HEK293T (cell line): ENCODE measurements around the gene POFUT2.

ENCODE experiments used
- CTCF ChIA-PET: fragments of 350-600 bp; formaldehyde crosslinking; extraction: SDS; loops from one replicate; lab custom pipeline; 2021; ENCODE audit warnings: antibody characterized with exemption, inconsistent platforms; lab: Yijun Ruan, JAX
- POLR2A ChIA-PET: fragments of 350-600 bp; formaldehyde crosslinking; extraction: SDS; loops from one replicate; lab custom pipeline; 2020; ENCODE audit warnings: antibody characterized with exemption, inconsistent platforms; lab: Yijun Ruan, JAX
- DNase-seq: peaks from one replicate; pipeline ENCODE4 v3.0.0; 2012; ENCODE audit warnings: mixed read lengths; ENCODE audit errors: extremely low spot score
- ARNT ChIP-seq: fragments of 450-650 bp; IDR thresholded peaks from 2 replicates; pipeline ENCODE4 v1.6.1; 2017; ENCODE audit warnings: mild to moderate bottlenecking
- BHLHE40 ChIP-seq: fragments of 450-650 bp; IDR thresholded peaks from 2 replicates; pipeline ENCODE4 v1.6.1; 2016; ENCODE audit warnings: mild to moderate bottlenecking, moderate library complexity, borderline replicate concordance
- CTBP1 ChIP-seq: fragments of 450-650 bp; IDR thresholded peaks from 2 replicates; pipeline ENCODE4 v1.6.1; 2016; ENCODE audit warnings: borderline replicate concordance
- ELF4 ChIP-seq: fragments of 450-650 bp; IDR thresholded peaks from 2 replicates; pipeline ENCODE4 v1.6.1; 2017; ENCODE audit warnings: antibody characterized with exemption
- FOXA1 ChIP-seq: fragments of 450-650 bp; IDR thresholded peaks from 2 replicates; pipeline ENCODE4 v1.6.1; 2016; ENCODE audit warnings: mild to moderate bottlenecking
- FOXK2 ChIP-seq: fragments of 450-650 bp; IDR thresholded peaks from 2 replicates; pipeline ENCODE4 v1.6.1; 2016; ENCODE audit warnings: mild to moderate bottlenecking
- FOXM1 ChIP-seq: fragments of 450-650 bp; IDR thresholded peaks from 2 replicates; pipeline ENCODE4 v1.6.1; 2017; ENCODE audit warnings: mild to moderate bottlenecking, borderline replicate concordance
- HDGF ChIP-seq: fragments of 450-650 bp; IDR thresholded peaks from 2 replicates; pipeline ENCODE4 v1.6.1; 2017; ENCODE audit warnings: antibody characterized with exemption, borderline replicate concordance
- L3MBTL2 ChIP-seq: fragments of 450-650 bp; conservative IDR thresholded peaks from 2 replicates; pipeline ENCODE4 v1.6.1; 2016; ENCODE audit warnings: mild to moderate bottlenecking
- LEF1 ChIP-seq: fragments of 450-650 bp; IDR thresholded peaks from 2 replicates; pipeline ENCODE4 v1.6.1; 2017; ENCODE audit warnings: mild to moderate bottlenecking, borderline replicate concordance
- NFRKB ChIP-seq: fragments of 450-650 bp; IDR thresholded peaks from 2 replicates; pipeline ENCODE4 v1.6.1; 2016; ENCODE audit warnings: mild to moderate bottlenecking, moderate library complexity
- SP1 ChIP-seq: fragments of 450-650 bp; IDR thresholded peaks from 2 replicates; pipeline ENCODE4 v1.6.1; 2017
- SUZ12 ChIP-seq: fragments of 450-650 bp; IDR thresholded peaks from 2 replicates; pipeline ENCODE4 v1.6.1; 2016; ENCODE audit warnings: mild to moderate bottlenecking
- TARDBP ChIP-seq: fragments of 450-650 bp; IDR thresholded peaks from 2 replicates; pipeline ENCODE4 v1.6.1; 2016
- ZNF384 ChIP-seq: fragments of 450-650 bp; IDR thresholded peaks from 2 replicates; pipeline ENCODE4 v1.6.1; 2016
- TF ChIP-seq, protein P1 (sequence below): fragments of 450-650 bp; IDR thresholded peaks from 2 replicates; pipeline ENCODE4 v1.6.1; 2016

The POFUT2 gene

DNA sequence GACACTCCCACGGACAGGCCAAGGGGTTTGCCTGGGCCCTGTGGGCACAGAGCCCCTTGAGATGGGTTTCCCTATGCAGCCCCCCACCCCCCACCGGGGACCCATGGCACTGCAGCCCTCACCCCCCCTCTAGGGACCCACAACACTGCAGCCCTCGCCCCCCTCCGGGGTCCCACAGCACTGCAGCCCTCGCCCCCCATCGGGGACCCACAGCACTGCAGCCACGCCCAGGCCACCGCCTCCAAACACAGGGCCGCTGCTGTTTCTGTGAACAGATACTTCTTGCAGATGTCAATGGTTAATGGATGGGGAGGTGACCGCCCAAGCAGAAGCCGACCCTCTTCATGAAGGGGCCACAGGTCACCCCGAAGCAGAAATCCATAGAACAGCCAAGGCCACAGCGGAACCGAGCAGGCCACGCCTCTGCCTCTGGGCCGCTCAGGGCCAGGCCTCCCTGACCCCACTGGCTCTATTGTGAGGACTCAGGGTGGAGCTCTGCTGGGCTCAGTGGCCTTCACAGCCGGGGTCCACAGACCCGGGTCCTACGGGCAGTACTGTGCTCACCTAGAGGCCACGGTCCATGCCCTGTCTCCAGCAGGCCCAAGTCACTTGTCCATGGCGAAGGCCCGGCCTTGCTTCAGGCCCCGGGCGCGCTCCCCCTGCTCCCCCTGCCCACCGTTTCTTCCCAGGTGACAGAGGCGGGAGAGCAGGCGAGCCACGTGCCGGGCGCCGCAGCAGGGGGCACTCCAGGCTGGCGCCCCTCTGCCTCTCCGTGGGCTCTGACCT is 4.1 kb upstream of the POFUT2 start:
- DNase-seq = no peak
- POLR2A ChIA-PET = interaction anchor here (1.1 to 1.2 kb wide), 3 partner anchors 17 to 153 kb away, joined by 3 to 5 read pairs (median 3); no protein-coding TSS in a partner anchor
- TF ChIP-seq L3MBTL2 (peak; percentile 33; the same call in 1 of the 2 replicates), FOXK2 (no peak)
- CTCF ChIA-PET = interaction anchor here (0.6 to 1.6 kb wide), 4 partner anchors 17 to 151 kb away, joined by 3 to 8 read pairs (median 4); no protein-coding TSS in a partner anchor

DNA sequence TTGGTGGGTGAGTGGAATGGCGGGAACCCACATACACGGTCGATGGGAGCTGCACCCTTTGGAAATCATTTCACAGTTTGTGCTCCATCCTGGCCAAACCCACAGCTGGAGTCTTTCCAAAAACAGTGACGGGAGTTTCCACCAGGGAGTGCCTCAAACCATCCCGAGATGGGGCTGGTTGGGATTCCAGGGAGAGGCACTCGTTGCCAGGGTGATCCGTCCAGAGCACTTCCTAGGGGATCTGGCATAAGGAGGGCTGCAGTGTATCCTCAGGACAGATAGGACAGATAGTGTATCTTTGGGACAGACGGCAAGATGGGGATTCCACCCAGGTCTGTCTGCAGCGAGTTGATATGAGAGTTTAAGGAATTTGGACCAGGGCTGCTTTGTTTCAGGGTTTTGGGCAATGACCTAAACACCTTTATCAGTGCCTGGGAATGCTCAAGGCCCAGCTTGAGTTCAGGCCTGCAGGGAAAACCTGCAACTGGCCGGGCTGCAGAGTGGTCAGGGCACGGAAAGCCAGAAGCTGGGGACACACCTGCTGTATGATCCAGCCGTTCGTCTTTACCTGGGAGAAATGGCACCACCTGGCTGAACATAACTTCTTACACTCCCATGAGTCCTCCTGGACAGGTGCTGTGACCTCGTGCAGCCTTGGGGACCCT is 3.4 kb upstream of the POFUT2 start:
- no peak for DNase-seq
- POLR2A ChIA-PET = no interaction called here

DNA sequence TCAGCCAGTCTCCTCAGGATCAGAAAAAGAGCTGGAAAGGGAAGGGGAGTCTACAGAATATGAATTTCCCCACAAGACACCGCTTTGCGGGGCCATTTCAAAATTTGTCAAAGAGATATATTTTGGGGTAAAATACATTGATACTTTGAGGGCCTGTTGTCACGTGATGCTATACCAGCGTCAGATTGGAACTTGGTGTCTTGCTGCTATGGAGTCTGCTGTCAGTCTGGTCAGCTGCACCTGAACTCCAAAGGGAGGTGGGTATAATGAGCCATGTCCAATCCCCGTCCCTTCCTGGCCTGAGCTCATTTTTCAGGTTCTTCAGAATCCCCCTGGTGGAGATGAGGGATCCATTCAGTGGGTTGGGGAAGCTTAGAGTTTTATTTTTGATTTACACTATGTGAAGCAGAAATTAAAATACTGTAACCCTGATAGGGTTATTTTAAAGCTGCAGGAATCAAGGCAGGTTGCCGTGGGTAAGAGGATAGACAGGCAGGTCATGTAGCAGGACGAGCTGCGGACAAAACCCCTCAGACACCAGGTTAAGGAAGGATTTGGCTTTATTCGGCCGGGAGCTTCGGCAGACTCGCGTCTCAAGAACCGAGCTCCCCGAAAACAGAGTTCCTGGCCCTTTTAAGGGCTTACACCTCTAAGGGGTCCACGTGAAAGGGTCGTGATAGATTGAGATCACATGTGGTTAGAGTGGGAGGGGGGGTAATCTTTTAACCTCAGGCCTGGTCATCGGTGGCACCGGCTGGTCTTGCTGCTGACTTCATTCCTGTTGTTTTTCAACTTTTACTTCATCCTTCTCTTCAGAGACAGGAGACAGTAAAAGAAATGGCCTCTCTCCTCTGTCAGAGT is 2.2 kb upstream of the POFUT2 start:
- CTCF ChIA-PET = interaction anchor here (0.6 to 1.3 kb wide), 3 partner anchors 19 to 149 kb away, joined by 3 to 5 read pairs (median 3); no protein-coding TSS in a partner anchor
- POLR2A ChIA-PET = interaction anchor here (0.7 to 1.1 kb wide), 2 partner anchors 14 to 150 kb away, joined by 3 read pairs; no protein-coding TSS in a partner anchor
- no peak for TF ChIP-seq HDGF
- TF ChIP-seq FOXK2 = no peak
- no peak for TF ChIP-seq FOXA1
- TF ChIP-seq NFRKB = no peak
- no peak for TF ChIP-seq TARDBP
- no peak for TF ChIP-seq SUZ12
- TF ChIP-seq BHLHE40 = no peak
- TF ChIP-seq L3MBTL2 = no peak
- TF ChIP-seq LEF1 = no peak
- TF ChIP-seq ARNT = no peak
- TF ChIP-seq ZNF384 = no peak
- TF ChIP-seq ELF4 = no peak
- TF ChIP-seq SP1 = no peak
- TF ChIP-seq, protein P1, sequence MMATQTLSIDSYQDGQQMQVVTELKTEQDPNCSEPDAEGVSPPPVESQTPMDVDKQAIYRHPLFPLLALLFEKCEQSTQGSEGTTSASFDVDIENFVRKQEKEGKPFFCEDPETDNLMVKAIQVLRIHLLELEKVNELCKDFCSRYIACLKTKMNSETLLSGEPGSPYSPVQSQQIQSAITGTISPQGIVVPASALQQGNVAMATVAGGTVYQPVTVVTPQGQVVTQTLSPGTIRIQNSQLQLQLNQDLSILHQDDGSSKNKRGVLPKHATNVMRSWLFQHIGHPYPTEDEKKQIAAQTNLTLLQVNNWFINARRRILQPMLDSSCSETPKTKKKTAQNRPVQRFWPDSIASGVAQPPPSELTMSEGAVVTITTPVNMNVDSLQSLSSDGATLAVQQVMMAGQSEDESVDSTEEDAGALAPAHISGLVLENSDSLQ = no peak
- DNase-seq = no peak

More for the DNA sequence above, 3.4 kb upstream of the POFUT2 start:
- CTCF ChIA-PET = interaction anchor here (1.6 kb wide), 1 partner anchor 151 kb away, joined by 8 read pairs; no protein-coding TSS in a partner anchor
- TF ChIP-seq HDGF (no peak), NFRKB (no peak), TARDBP (no peak), FOXM1 (no peak), LEF1 (no peak), L3MBTL2 (no peak), SP1 (no peak), SUZ12 (no peak), ELF4 (no peak), FOXA1 (no peak), CTBP1 (no peak), BHLHE40 (no peak), ZNF384 (no peak), FOXK2 (no peak), ARNT (no peak)
- TF ChIP-seq, protein P1 = no peak

DNA sequence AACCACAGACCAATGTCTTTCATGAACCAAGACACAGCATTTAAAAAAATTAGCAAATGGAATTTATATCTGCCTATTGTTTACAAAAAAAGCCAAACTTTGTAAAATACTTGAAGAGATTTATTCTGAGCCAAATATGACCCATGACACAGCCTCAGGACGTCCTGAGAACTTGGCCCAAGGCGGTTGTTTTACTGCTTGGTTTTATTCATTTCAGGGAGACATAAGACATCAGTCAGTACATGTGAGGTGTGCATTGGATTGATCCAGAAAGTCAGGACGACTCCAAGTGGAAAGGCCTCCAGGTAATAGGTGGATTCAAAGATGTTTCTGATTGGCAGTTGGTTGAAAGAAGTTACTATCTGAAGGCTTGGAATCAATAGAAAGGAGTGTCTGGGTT is 1.4 kb upstream of the POFUT2 start:
- DNase-seq = no peak
- CTCF ChIA-PET = interaction anchor here (0.6 to 1.3 kb wide), 2 partner anchors 20 to 148 kb away, joined by 3 to 5 read pairs; no protein-coding TSS in a partner anchor
- TF ChIP-seq, protein P1 = no peak
- TF ChIP-seq L3MBTL2 (no peak), HDGF (no peak), SUZ12 (no peak), NFRKB (no peak), TARDBP (no peak), FOXK2 (no peak), ELF4 (no peak), ZNF384 (no peak), LEF1 (no peak), ARNT (no peak), SP1 (no peak)
- POLR2A ChIA-PET = interaction anchor here (0.7 to 1.1 kb wide), 2 partner anchors 13 to 149 kb away, joined by 3 read pairs; no protein-coding TSS in a partner anchor

DNA sequence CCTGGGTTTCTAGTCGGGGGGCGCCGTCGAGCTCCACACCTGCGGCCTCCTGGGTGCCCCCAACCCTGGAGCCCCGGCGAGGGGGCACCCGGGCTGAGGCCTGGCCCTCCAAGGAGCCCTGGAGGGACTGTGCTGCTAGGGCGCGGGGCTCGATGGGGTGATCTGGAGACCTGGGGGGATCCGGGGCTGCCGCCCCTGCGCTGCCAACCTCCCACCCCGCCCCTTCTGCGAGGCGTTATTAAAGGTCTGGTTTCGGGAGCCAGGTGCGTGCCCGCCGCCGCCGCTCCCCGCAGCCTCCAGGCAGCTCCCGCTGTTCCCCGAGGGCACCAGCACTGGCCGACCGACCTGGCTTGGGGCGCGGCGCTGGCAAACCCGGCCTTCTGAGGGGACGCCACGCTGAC is 746 bp upstream of the POFUT2 start:
- TF ChIP-seq HDGF (no peak), NFRKB (no peak), ARNT (no peak), FOXM1 (no peak), FOXK2 (no peak), CTBP1 (no peak)
- ChIA-PET CTCF (no interaction called here), POLR2A (interaction anchor here (1.0 to 1.4 kb wide), 3 partner anchors 11 to 34 kb away, joined by 3 to 7 read pairs (median 5); no protein-coding TSS in a partner anchor)
- no peak for DNase-seq
